Dendritic cell treated with granulocyte-macrophage colony-stimulating factor and Interleukin-4, amounts not matched to agents 40 ng/mL and 50 ng/mL, for 4 days (primary cell): Measurements from ENCODE around the gene UNC5C.

Experiments used
- H3K27ac Mint-ChIP-seq: one replicate; pipeline ENCODE4 v1.8.0; 2022; ENCODE audit warnings: mild to moderate bottlenecking, mixed read lengths
- H3K27me3 Mint-ChIP-seq: one replicate; pipeline ENCODE4 v1.8.0; 2022; ENCODE audit warnings: mild to moderate bottlenecking, mixed read lengths
- H3K36me3 Mint-ChIP-seq: one replicate; pipeline ENCODE4 v1.8.0; 2022; ENCODE audit warnings: low read depth, mixed read lengths
- H3K4me1 Mint-ChIP-seq: one replicate; pipeline ENCODE4 v1.8.0; 2022; ENCODE audit warnings: low read depth, mixed read lengths
- H3K4me3 Mint-ChIP-seq: one replicate; pipeline ENCODE4 v1.8.0; 2022; ENCODE audit warnings: mild to moderate bottlenecking, moderate library complexity, mixed read lengths
- H3K9me3 Mint-ChIP-seq: one replicate; pipeline ENCODE4 v1.8.0; 2022; ENCODE audit warnings: mixed read lengths
- intact Hi-C: fragments of 100-400 bp; cut with micrococcal nuclease; formaldehyde crosslinking; loops from one replicate; pipeline ENCODE4 v1.15.0; 2022

UNC5C gene

DNA sequence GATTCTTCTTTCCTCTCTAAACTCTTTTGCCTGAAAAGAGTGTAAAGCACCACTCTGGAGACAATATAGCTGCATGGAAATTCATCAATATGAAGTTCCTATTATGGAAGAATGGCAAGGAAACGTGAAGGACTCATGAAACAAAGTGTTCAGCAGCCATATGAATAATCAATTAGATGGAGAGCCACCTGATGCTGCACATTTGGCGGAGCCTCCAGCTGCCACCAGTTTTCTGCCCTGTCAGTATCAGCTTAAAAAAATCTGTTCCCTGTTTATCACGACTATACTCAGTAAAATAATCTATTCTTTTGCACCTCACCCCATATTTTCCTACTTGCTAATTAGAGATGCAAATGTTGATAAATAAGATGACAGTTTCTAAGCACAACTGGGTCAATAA, 276.0 kb downstream of the UNC5C start:
- Mint-ChIP-seq H3K27me3 (no peaks in the 10 kb centered on the region), H3K36me3 (no peaks in the 10 kb centered on the region), H3K9me3 (no peaks in the 10 kb centered on the region), H3K4me3 (no peak overlapping the region), H3K4me1 (no peaks in the 10 kb centered on the region), H3K27ac (no peak overlapping the region)
- intact Hi-C loops: no loop called here

GRCh38 chr4:95272036-95272435, 276.7 kb downstream of the UNC5C start:
- H3K27ac Mint-ChIP-seq: no peak overlapping the region
- no peaks in the 10 kb centered on the region for H3K4me1 Mint-ChIP-seq
- no peaks in the 10 kb centered on the region for H3K27me3 Mint-ChIP-seq
- intact Hi-C loops: no loop called here
- H3K4me3 Mint-ChIP-seq: no peak overlapping the region
- no peaks in the 10 kb centered on the region for H3K36me3 Mint-ChIP-seq
- H3K9me3 Mint-ChIP-seq: no peaks in the 10 kb centered on the region

DNA sequence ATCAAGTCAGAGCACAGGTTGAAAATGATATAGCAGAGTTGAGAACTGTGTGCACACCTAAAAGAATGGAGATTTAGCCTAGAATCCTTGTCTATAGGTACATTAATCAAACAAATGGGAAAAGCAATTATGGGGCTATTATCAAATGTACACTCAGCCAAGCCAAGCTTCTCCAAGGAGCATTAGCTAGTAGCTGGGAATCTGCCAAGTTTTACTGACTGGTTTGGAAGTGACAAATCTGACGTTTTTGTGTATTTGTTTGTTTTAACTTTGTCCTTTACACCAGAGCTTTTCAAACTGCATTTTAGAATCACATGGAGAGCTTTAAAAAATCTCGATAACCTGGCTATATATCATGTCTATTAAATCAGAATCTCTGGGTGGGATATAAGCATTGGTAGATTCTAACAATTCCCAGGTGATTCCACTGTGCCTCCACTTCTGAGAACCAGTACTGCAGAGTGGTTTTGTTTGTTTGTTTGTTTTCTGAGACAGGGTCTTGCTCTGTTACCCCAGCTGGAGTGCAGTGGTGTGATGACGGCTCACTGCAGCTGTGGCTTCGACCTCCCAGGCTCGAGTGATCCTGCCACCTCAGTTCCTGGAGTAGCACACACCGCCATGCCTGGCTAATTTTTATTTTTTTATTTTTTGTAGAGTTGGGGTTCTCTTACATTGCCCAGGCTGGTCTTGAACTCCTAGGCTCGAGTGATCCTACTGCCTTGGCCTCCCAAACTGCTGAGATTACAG, 279.8 kb downstream of the UNC5C start:
- intact Hi-C loops: no loop called here
- H3K4me3 Mint-ChIP-seq: no peak overlapping the region
- H3K27me3 Mint-ChIP-seq: no peaks in the 10 kb centered on the region
- H3K9me3 Mint-ChIP-seq: no peaks in the 10 kb centered on the region
- no peaks in the 10 kb centered on the region for H3K36me3 Mint-ChIP-seq
- no peaks in the 10 kb centered on the region for H3K4me1 Mint-ChIP-seq
- no peak overlapping the region for H3K27ac Mint-ChIP-seq

DNA sequence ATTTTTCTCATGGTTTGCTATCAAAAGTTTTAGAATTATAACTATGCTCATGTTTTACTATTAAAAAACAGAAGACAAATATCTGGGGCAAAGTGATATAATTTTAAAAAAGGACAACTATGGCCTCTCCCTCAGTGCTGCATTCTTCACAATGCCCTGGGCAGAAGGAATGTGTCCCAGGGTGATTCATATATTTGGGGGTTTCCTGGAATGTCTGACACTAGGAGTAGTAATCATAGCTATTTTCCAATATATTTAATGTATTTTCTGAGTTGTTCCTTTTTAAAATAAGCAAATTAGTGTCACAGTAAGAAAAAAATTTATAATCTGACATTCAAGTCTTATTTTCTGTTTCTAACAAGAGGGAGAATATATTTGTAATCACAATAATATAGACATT, 281.7 kb downstream of the UNC5C start:
- Mint-ChIP-seq H3K27me3 (no peaks in the 10 kb centered on the region), H3K4me1 (no peaks in the 10 kb centered on the region), H3K36me3 (no peaks in the 10 kb centered on the region), H3K4me3 (no peak overlapping the region), H3K27ac (no peak overlapping the region), H3K9me3 (no peaks in the 10 kb centered on the region)
- intact Hi-C loops: no loop called here

- H3K9me3 Mint-ChIP-seq: no peaks in the 10 kb centered on the region
These were observed 282.7 kb downstream of the UNC5C start for GRCh38 chr4:95265814-95266740.

GRCh38 chr4:95264843-95265242, 283.9 kb downstream of the UNC5C start:
- Mint-ChIP-seq H3K36me3 (no peaks in the 10 kb centered on the region), H3K27ac (no peak overlapping the region)

More at GRCh38 chr4:95265814-95266740, 282.7 kb downstream of the UNC5C start:
- Mint-ChIP-seq H3K4me1 (no peaks in the 10 kb centered on the region), H3K4me3 (no peak overlapping the region), H3K36me3 (no peaks in the 10 kb centered on the region), H3K27me3 (no peaks in the 10 kb centered on the region), H3K27ac (no peak overlapping the region)
- intact Hi-C loops: no loop called here

GRCh38 chr4:95263960-95264359, 284.8 kb downstream of the UNC5C start:
- Mint-ChIP-seq H3K4me1 (no peaks in the 10 kb centered on the region), H3K4me3 (no peak overlapping the region), H3K36me3 (no peaks in the 10 kb centered on the region), H3K27ac (no peak overlapping the region), H3K9me3 (no peaks in the 10 kb centered on the region), H3K27me3 (no peaks in the 10 kb centered on the region)
- intact Hi-C loops: no loop called here

More at GRCh38 chr4:95264843-95265242, 283.9 kb downstream of the UNC5C start:
- H3K9me3 Mint-ChIP-seq: no peaks in the 10 kb centered on the region
- H3K4me3 Mint-ChIP-seq: no peak overlapping the region
- H3K27me3 Mint-ChIP-seq: no peaks in the 10 kb centered on the region
- no peaks in the 10 kb centered on the region for H3K4me1 Mint-ChIP-seq
- intact Hi-C loops: no loop called here

GRCh38 chr4:95263391-95263790, 285.4 kb downstream of the UNC5C start:
- H3K27ac Mint-ChIP-seq: no peak overlapping the region
- no peaks in the 10 kb centered on the region for H3K36me3 Mint-ChIP-seq
- H3K4me1 Mint-ChIP-seq: no peaks in the 10 kb centered on the region
- intact Hi-C loops: no loop called here
- no peaks in the 10 kb centered on the region for H3K27me3 Mint-ChIP-seq
- H3K9me3 Mint-ChIP-seq: no peaks in the 10 kb centered on the region
- no peak overlapping the region for H3K4me3 Mint-ChIP-seq

DNA sequence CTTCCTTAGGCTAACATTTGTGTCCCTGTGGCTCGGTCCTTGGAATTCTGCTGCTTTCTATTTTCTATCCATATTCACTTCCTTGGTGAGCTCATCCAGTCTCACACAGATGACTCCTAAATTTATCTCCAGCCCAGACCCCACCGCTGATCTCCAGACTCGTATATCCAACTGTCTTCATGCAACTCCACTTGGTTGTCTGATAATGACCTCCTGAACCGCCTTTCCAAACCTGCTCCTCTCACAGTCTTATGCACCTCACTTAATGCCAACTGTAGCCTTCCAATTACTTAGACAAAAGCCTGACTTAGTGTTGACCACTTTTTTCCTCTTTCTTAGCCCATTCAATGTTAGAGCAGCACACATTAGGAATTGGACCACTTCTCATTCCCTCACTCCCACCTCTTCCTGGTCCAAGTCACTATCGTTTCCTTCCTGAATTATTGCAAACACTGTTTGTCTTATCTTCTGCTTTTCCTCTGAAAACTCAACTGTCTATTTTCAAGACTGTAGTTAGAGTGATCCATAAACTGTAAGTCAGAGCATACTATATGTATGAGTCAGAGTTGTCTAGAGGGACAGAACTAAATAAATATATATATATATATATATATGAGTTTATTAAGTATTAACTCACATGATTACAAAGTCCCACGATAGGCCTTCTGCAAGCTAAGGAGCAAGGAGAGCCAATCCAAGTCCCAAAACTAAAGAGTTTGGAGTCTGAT, 292.5 kb downstream of the UNC5C start:
- H3K27ac Mint-ChIP-seq: no peak overlapping the region
- no peaks in the 10 kb centered on the region for H3K27me3 Mint-ChIP-seq
- no peaks in the 10 kb centered on the region for H3K4me1 Mint-ChIP-seq
- intact Hi-C loops: no loop called here
- no peak overlapping the region for H3K4me3 Mint-ChIP-seq
- H3K9me3 Mint-ChIP-seq: no peaks in the 10 kb centered on the region
- H3K36me3 Mint-ChIP-seq: no peaks in the 10 kb centered on the region

GRCh38 chr4:95255396-95256107, 293.2 kb downstream of the UNC5C start:
- Mint-ChIP-seq H3K4me1 (no peaks in the 10 kb centered on the region), H3K36me3 (no peaks in the 10 kb centered on the region), H3K4me3 (no peak overlapping the region), H3K27me3 (no peaks in the 10 kb centered on the region), H3K9me3 (no peaks in the 10 kb centered on the region), H3K27ac (no peak overlapping the region)
- intact Hi-C loops: no loop called here

DNA sequence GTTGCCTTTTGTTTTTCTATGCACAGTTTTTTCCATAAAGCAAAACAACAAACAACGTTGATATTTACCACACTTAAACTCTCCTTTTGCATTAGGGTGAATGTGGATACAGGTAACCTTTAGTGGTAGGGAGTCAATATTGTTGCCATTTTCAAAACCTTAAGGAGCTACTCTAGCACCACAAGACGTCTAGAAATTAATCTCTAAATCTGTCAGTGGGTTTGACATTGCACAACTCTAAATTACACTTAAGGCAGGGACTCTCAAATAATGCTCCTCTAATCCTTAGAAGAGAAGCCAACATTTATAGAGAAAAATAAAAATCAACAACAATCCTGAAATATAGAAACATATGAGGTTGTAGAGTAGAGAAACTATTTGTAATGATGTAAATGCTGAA, 297.2 kb downstream of the UNC5C start:
- intact Hi-C loops: no loop called here
- H3K4me1 Mint-ChIP-seq: no peaks in the 10 kb centered on the region

GRCh38 chr4:95250544-95251137, 298.1 kb downstream of the UNC5C start:
- H3K27ac Mint-ChIP-seq: no peak overlapping the region
- no peaks in the 10 kb centered on the region for H3K9me3 Mint-ChIP-seq
- no peaks in the 10 kb centered on the region for H3K36me3 Mint-ChIP-seq
- no peaks in the 10 kb centered on the region for H3K27me3 Mint-ChIP-seq
- intact Hi-C loops: no loop called here
- H3K4me3 Mint-ChIP-seq: no peak overlapping the region
- H3K4me1 Mint-ChIP-seq: no peaks in the 10 kb centered on the region

More for the DNA sequence above, 297.2 kb downstream of the UNC5C start:
- Mint-ChIP-seq H3K27ac (no peak overlapping the region), H3K36me3 (no peaks in the 10 kb centered on the region), H3K4me3 (no peak overlapping the region), H3K9me3 (no peaks in the 10 kb centered on the region), H3K27me3 (no peaks in the 10 kb centered on the region)

DNA sequence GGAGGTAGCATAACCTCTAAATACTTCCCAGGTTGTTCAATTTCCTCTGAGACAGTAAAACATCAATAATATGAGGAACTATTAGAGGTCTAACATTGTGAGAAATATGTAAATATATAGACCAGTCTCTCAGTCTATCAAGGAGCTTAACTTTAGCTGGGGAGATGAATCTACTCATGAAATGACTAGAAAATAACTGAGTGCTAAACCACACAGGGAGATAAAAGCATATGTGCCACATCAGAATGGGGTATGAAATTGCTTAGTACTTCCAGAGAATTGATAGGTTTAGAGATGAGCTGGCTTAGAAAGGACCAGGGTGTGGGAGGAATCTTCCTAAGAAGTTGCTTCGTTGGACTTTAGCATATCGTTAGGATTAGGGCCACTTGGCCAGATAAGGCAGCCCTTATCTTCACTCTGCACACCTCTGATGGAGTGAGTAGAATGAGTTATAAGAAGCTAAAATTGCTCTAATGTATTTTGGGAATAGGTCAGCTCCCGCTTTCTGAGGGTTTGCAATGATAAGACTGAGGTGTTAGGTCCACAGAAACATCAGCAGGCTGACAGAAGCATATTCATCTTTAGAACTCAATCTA, 299.2 kb downstream of the UNC5C start:
- Mint-ChIP-seq H3K27me3 (no peaks in the 10 kb centered on the region), H3K36me3 (no peaks in the 10 kb centered on the region), H3K27ac (no peak overlapping the region), H3K9me3 (no peaks in the 10 kb centered on the region), H3K4me3 (no peak overlapping the region), H3K4me1 (no peaks in the 10 kb centered on the region)
- intact Hi-C loops: no loop called here
